ENCODE measurements around the gene CBX5. TPM values are rescaled to one million over a fixed set of nuclear protein-coding genes. Genes with fewer than 3 reads are reported as not detected.

CBX5 gene
- total and polyA plus RNA-seq, 9 of the 15 experiments (the other 6 are each of a cell fraction or from before 2014, with no cell fraction given) = 32.6 to 102 (median 59.2) TPM

DNA sequence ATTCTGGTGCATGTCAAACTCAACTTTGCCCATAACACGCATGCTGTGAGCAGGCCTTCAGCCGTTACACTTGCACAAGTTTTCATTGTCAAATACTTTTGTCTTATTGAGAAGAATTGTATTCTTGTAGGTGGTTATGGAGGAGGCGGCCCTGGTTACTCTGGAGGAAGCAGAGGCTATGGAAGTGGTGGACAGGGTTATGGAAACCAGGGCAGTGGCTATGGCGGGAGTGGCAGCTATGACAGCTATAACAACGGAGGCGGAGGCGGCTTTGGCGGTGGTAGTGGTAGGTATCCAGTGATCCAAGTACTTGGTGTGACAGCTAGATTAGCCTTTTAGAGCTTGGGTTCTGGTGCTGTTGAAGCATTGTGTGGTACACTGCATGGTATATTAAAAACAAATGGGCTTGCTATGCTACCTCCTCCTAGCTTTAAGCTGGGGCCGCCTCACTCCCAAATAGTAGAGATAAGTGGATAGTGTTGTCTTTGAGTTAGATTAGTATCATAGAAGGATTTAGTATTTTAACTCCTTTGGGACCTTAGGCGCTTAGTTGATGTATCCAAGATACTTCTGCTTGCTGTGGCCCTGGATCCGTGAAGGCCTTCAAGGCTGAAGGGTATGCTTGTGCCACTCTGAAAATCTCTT, 3.1 kb upstream of the CBX5 start (continued):
- TF ChIP-seq FOSL1 (tag; conservative IDR thresholded peaks at IDR 0.05) (no peak), KHSRP (IDR thresholded peaks at IDR 0.05) (no peak), POLR2A (conservative IDR thresholded peaks at IDR 0.05) (peak; percentile 11; the same call in 1 of the 2 replicates), GABPB1 (CRISPR knock-in tag; IDR thresholded peaks at IDR 0.05) (0 out of 2 replicates have a peak, but pooled peaks have one; percentile 32), KAT7 (CRISPR knock-in tag; IDR thresholded peaks at IDR 0.05; ENCODE audit: borderline replicate concordance) (no peak), KLF16 (IDR thresholded peaks at IDR 0.05) (no peak), NFYB (IDR thresholded peaks at IDR 0.05; ENCODE audit: extremely low read depth, insufficient read length) (no peak), SIN3B (IDR thresholded peaks at IDR 0.05; ENCODE audit: low read depth) (no peak; the same call in 1 of the 2 replicates), HMG20B (CRISPR knock-in tag; IDR thresholded peaks at IDR 0.05) (no peak), NR4A1 (CRISPR knock-in tag; IDR thresholded peaks at IDR 0.05) (no peak), NR4A1 (tag; IDR thresholded peaks at IDR 0.05) (no peak), TAF9B (IDR thresholded peaks at IDR 0.05; ENCODE audit: partially characterized antibody) (no peak), POLR2G (IDR thresholded peaks at IDR 0.05; ENCODE audit: low read depth, low read length) (peak; percentile 44)
- TF ChIP-seq, protein P1, sequence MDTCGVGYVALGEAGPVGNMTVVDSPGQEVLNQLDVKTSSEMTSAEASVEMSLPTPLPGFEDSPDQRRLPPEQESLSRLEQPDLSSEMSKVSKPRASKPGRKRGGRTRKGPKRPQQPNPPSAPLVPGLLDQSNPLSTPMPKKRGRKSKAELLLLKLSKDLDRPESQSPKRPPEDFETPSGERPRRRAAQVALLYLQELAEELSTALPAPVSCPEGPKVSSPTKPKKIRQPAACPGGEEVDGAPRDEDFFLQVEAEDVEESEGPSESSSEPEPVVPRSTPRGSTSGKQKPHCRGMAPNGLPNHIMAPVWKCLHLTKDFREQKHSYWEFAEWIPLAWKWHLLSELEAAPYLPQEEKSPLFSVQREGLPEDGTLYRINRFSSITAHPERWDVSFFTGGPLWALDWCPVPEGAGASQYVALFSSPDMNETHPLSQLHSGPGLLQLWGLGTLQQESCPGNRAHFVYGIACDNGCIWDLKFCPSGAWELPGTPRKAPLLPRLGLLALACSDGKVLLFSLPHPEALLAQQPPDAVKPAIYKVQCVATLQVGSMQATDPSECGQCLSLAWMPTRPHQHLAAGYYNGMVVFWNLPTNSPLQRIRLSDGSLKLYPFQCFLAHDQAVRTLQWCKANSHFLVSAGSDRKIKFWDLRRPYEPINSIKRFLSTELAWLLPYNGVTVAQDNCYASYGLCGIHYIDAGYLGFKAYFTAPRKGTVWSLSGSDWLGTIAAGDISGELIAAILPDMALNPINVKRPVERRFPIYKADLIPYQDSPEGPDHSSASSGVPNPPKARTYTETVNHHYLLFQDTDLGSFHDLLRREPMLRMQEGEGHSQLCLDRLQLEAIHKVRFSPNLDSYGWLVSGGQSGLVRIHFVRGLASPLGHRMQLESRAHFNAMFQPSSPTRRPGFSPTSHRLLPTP (IDR thresholded peaks at IDR 0.05; ENCODE audit: borderline replicate concordance, extremely low read depth, insufficient read length) = no peak
- TF ChIP-seq, protein P2, sequence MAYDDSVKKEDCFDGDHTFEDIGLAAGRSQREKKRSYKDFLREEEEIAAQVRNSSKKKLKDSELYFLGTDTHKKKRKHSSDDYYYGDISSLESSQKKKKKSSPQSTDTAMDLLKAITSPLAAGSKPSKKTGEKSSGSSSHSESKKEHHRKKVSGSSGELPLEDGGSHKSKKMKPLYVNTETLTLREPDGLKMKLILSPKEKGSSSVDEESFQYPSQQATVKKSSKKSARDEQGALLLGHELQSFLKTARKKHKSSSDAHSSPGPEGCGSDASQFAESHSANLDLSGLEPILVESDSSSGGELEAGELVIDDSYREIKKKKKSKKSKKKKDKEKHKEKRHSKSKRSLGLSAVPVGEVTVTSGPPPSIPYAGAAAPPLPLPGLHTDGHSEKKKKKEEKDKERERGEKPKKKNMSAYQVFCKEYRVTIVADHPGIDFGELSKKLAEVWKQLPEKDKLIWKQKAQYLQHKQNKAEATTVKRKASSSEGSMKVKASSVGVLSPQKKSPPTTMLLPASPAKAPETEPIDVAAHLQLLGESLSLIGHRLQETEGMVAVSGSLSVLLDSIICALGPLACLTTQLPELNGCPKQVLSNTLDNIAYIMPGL (CRISPR knock-in tag; IDR thresholded peaks at IDR 0.05) = no peak
- TF ChIP-seq, protein P3, sequence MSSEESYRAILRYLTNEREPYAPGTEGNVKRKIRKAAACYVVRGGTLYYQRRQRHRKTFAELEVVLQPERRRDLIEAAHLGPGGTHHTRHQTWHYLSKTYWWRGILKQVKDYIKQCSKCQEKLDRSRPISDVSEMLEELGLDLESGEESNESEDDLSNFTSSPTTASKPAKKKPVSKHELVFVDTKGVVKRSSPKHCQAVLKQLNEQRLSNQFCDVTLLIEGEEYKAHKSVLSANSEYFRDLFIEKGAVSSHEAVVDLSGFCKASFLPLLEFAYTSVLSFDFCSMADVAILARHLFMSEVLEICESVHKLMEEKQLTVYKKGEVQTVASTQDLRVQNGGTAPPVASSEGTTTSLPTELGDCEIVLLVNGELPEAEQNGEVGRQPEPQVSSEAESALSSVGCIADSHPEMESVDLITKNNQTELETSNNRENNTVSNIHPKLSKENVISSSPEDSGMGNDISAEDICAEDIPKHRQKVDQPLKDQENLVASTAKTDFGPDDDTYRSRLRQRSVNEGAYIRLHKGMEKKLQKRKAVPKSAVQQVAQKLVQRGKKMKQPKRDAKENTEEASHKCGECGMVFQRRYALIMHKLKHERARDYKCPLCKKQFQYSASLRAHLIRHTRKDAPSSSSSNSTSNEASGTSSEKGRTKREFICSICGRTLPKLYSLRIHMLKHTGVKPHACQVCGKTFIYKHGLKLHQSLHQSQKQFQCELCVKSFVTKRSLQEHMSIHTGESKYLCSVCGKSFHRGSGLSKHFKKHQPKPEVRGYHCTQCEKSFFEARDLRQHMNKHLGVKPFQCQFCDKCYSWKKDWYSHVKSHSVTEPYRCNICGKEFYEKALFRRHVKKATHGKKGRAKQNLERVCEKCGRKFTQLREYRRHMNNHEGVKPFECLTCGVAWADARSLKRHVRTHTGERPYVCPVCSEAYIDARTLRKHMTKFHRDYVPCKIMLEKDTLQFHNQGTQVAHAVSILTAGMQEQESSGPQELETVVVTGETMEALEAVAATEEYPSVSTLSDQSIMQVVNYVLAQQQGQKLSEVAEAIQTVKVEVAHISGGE (CRISPR knock-in tag; IDR thresholded peaks at IDR 0.05) = no peak
- TF ChIP-seq, protein P4, sequence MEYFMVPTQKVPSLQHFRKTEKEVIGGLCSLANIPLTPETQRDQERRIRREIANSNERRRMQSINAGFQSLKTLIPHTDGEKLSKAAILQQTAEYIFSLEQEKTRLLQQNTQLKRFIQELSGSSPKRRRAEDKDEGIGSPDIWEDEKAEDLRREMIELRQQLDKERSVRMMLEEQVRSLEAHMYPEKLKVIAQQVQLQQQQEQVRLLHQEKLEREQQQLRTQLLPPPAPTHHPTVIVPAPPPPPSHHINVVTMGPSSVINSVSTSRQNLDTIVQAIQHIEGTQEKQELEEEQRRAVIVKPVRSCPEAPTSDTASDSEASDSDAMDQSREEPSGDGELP (CRISPR knock-in tag; IDR thresholded peaks at IDR 0.05; ENCODE audit: borderline replicate concordance) = peak; percentile 42; the same call in 1 of the 2 replicates
- TF ChIP-seq, protein P5, sequence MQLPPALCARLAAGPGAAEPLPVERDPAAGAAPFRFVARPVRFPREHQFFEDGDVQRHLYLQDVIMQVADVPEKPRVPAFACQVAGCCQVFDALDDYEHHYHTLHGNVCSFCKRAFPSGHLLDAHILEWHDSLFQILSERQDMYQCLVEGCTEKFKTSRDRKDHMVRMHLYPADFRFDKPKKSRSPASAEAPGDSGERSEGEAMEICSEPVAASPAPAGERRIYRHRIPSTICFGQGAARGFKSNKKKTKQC (CRISPR knock-in tag; IDR thresholded peaks at IDR 0.05) = 0 out of 2 replicates have a peak, but pooled peaks have one; percentile 26
